ENCODE measurements around the gene TSPAN4. TPM values are rescaled to one million over a fixed set of nuclear protein-coding genes. Genes with fewer than 3 reads are reported as not detected.

The TSPAN4 gene
- total RNA-seq, 1 donor from 2014 or later: 69.2 TPM

DNA sequence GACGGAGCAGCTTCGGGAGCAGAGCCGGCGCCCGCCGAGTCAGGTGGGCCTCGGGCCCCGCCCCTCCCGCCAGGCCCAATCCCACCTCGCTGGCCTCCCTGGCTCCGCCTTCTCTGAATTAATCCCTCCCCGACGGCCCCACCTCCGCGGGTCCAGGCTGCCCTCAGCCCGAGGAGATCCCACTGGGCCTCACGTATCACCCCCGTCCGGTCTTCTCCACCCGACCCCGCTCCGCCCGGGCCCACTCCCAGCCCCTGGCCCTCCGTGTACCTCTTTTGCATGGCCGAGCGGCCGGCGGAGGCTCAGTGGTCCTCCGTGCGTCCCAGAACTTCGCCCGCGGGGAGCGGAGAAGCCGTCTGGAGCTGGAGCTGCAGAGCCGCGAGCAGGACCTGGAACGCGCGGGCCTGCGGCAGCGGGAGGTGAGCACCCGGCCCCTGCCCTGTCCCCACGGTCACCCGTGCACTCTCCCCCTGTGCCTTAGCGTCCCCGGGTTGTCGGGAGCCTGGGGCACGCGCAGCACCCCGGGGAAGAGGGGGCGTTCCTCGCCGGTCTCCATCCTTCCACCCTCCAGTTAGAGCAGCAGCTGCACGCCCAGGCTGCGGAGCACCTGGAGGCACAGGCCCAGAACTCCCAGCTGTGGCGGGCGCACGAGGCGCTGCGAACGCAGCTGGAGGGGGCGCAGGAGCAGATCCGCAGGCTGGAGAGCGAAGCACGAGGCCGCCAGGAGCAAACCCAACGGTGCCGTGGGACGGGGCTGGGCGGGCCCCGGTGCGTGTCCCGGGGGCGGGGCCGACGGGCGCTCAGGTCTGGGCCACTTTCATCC lies 12.1 kb upstream of the TSPAN4 start:
- Mint-ChIP-seq H3K36me3 (ENCODE audit: low read depth) (no peaks in the 10 kb centered on the region), H3K27ac (ENCODE audit: unreplicated experiment) (no peak overlapping the region), H3K4me3 (ENCODE audit: unreplicated experiment) (peak overlapping the region; percentile 61), H3K27me3 (ENCODE audit: low read depth) (no peaks in the 10 kb centered on the region), H3K9me3 (ENCODE audit: low read depth) (no peaks in the 10 kb centered on the region), H3K4me1 (ENCODE audit: low read depth) (peaks cover 61% of the 10 kb centered on the region)
- TF ChIP-seq, protein P1, sequence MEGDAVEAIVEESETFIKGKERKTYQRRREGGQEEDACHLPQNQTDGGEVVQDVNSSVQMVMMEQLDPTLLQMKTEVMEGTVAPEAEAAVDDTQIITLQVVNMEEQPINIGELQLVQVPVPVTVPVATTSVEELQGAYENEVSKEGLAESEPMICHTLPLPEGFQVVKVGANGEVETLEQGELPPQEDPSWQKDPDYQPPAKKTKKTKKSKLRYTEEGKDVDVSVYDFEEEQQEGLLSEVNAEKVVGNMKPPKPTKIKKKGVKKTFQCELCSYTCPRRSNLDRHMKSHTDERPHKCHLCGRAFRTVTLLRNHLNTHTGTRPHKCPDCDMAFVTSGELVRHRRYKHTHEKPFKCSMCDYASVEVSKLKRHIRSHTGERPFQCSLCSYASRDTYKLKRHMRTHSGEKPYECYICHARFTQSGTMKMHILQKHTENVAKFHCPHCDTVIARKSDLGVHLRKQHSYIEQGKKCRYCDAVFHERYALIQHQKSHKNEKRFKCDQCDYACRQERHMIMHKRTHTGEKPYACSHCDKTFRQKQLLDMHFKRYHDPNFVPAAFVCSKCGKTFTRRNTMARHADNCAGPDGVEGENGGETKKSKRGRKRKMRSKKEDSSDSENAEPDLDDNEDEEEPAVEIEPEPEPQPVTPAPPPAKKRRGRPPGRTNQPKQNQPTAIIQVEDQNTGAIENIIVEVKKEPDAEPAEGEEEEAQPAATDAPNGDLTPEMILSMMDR (IDR thresholded peaks at IDR 0.05): no peak
- no peak for DNase-seq (ENCODE audit: low spot score)

DNA sequence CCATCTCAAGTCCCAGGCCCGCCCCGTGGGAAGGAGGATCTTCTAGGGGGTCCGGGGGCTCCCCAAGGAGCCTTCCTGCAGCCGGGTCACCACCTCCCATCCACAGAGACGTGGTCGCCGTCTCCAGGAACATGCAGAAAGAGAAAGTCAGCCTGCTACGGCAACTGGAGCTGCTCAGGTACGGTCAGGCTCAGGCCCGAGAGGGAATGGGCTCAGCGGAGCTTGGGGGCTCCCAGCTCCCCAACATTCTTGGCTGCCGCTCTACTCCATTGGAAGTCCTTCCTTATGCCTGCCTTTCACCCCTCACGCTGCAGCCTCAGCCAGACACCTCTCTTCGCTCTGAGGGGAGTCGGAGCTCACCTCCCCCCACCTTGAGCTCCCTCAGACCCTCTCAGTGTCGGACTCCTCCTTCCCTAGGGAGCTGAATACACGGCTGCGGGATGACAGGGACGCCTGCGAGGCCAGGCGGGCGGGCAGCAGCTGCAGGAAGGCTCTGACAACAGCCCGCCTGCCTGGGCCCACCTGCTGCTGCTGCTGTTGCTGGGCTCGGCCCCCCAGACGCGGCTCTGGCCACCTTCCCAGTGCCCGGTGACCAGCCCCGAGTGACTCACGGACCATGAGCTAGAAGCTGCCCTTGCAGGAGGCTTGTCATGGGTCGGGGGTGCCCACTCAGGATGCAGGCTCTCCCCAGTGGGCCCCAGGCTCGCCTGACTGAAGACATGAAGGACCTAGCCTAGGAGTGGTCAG lies 11.4 kb upstream of the TSPAN4 start:
- no peak for DNase-seq (ENCODE audit: low spot score)
- peak overlapping the region; percentile 60 for H3K4me3 Mint-ChIP-seq (ENCODE audit: unreplicated experiment)
- TF ChIP-seq, protein P1 (IDR thresholded peaks at IDR 0.05): no peak
- H3K27ac Mint-ChIP-seq (ENCODE audit: unreplicated experiment): peak overlapping the region; percentile 87
- H3K27me3 Mint-ChIP-seq (ENCODE audit: low read depth): no peaks in the 10 kb centered on the region
- H3K36me3 Mint-ChIP-seq (ENCODE audit: low read depth): no peaks in the 10 kb centered on the region
- no peaks in the 10 kb centered on the region for H3K9me3 Mint-ChIP-seq (ENCODE audit: low read depth)
- H3K4me1 Mint-ChIP-seq (ENCODE audit: low read depth): peaks cover 61% of the 10 kb centered on the region

DNA sequence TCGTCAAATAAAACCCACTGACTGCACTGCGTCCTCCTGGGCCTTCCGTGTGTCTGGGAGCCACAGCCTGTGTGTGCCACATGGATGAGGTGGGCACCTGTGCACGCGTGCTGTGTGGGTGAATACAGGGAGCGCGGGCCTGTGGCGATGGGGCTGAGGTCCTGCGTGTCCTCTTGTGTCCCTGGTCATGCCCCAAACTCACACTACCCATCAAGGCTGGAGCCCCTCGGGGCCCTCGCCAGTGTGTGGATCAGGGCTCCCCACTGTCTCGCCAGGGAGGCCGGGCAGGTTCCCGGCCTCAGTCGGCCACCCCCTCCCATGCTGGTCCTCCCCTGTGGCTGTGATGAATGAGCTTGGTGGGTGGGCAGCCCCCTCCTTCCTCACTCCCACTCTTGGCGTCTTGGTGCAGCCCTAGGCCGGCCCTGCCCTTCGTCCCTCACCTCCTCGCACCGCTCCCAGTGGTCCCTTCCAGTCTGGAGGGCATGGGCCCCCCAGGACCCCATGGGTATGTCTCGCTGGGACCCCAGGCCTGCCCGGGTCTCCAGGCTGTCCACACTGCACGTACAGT lies 10.6 kb upstream of the TSPAN4 start:
- Mint-ChIP-seq H3K36me3 (ENCODE audit: low read depth) (no peaks in the 10 kb centered on the region), H3K4me1 (ENCODE audit: low read depth) (peaks cover 57% of the 10 kb centered on the region), H3K27me3 (ENCODE audit: low read depth) (no peaks in the 10 kb centered on the region), H3K9me3 (ENCODE audit: low read depth) (no peaks in the 10 kb centered on the region), H3K27ac (ENCODE audit: unreplicated experiment) (peak overlapping the region; percentile 87), H3K4me3 (ENCODE audit: unreplicated experiment) (peak overlapping the region; percentile 61)
- no peak for DNase-seq (ENCODE audit: low spot score)
- TF ChIP-seq, protein P1 (IDR thresholded peaks at IDR 0.05): no peak

DNA sequence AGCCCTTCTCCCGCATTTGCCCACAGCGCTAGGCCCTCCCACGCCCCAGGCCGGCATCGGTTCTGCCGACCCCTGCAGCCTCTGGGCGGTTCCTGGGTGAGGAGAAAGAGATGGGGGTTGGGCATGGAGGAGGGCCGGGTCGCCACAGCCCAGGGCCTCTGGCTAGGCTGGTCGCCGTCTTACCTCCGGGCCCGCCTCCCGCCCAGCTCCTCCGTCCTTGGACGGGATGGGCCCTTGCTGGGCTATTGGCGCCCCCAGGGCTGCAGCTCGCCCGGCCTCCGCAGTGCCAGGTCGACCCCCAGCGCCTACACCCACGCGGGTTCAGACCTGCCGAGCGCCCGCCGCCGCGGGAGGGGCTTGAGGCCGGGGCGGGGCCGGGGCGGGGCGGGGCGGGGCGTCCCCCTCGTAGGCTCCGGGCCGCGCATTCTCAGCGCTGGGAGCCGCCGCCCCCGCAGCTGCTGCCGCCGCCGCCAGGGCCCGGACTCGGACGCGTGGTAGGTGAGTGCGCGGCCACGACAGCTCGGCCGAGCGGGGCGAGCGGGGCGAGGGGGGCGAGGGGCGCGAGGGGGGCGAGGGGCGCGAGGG lies 10.0 kb upstream of the TSPAN4 start, which contains the start of gene CD151:
Gene CD151 (plus strand): TSS at position 424 of the 585 bp plus-strand sequence. CDS start 3,118 bp downstream, outside the sequence.
- no peak for DNase-seq (ENCODE audit: low spot score)

More for the DNA sequence above, 10.0 kb upstream of the TSPAN4 start, which contains the start of gene CD151:
- H3K4me1 Mint-ChIP-seq (ENCODE audit: low read depth): peaks cover 55% of the 10 kb centered on the region
- peaks cover 2% of the 10 kb centered on the region for H3K36me3 Mint-ChIP-seq (ENCODE audit: low read depth)
- H3K27me3 Mint-ChIP-seq (ENCODE audit: low read depth): no peaks in the 10 kb centered on the region
- no peaks in the 10 kb centered on the region for H3K9me3 Mint-ChIP-seq (ENCODE audit: low read depth)
- TF ChIP-seq, protein P1 (IDR thresholded peaks at IDR 0.05): no peak
- peak within 1 kb of the TSS; percentile 85 for H3K4me3 Mint-ChIP-seq (ENCODE audit: unreplicated experiment)
- peak within 1 kb of the TSS; percentile 96 for H3K27ac Mint-ChIP-seq (ENCODE audit: unreplicated experiment)
